ELR (cell line): Measurements from ENCODE around the gene SLC28A3.
A peak's percentile ranks its signal among the peaks of the same experiment; 100 is the strongest.

Experiments
- DNase-seq: peaks from one replicate; pipeline ENCODE4 v3.0.0-alpha.2; 2015; ENCODE audit warnings: low read depth

Gene SLC28A3

DNA sequence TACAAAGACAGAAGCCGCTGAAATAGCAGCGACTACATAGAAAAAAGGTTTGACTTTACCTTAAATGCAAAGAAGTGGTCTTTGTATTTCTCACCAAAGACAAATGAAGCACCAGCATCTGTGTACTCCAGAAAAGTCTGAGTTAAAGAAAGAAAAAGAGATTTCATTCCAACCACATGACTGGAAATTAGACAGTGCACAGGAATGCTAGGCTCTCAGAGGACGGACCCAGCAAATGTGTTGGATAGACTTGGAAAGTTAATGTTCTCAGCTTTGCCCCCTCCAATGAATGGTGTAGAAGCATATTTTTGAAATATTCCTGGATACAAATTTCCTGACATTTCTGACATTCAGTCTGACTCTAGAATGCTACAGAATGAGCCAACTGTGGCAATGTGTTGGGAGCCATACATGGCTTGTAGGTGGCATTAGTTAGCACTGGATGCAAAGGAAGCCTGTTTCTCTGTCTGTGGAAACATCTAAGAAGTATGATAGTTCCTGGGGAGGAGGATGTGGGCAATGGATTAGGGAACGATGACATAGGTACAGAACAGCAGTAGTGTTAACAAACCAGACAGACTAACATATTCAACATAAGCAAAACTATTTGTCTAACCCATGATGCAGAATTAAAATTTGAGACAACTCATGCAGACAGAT is 43.3 kb downstream of the SLC28A3 start:
- DNase-seq, result peak; percentile 84

DNA sequence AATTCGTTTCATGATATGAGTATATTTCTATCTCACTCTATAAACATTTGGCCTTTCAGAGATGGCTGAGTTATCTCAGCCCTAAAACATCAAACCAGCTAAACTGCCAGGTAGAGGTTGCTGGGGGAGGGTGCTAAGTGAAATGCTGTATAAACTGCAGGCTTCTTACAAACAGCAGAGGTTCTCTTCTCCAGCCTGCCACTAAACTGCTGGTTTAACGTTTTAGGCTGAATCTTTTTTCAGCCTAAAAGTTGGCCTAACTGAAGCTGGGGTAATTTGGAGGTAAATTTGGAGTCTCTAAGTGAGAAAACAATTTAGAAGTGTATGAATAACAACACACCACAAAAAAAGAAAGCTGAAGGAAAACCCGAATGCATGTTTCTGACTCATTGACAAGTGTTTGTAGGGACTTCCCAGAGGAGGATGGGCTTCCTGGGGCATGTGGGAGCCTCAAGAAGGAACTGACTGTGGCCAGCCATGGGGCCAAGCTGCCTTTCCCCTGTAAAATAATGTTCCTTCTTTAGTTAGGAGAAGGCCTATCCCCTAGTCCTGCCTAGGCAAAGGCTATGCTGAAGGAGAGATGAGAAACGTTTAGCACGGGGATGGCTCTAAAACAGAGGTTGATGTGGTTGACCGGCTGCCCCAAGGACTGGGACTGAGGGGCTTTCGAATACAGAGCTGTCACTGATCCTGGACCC is 44.3 kb downstream of the SLC28A3 start:
- peak; percentile 88 for DNase-seq

- DNase-seq, result no peak
These were observed 46.2 kb downstream of the SLC28A3 start for GRCh38 chr9:84294241-84294950.

- DNase-seq, result no peak
These were observed 47.4 kb downstream of the SLC28A3 start for GRCh38 chr9:84293001-84293798.

GRCh38 chr9:84285381-84285780 is 55.2 kb downstream of the SLC28A3 start:
- no peak for DNase-seq

- DNase-seq, result no peak
These were observed 56.6 kb downstream of the SLC28A3 start for GRCh38 chr9:84283946-84284345.

DNA sequence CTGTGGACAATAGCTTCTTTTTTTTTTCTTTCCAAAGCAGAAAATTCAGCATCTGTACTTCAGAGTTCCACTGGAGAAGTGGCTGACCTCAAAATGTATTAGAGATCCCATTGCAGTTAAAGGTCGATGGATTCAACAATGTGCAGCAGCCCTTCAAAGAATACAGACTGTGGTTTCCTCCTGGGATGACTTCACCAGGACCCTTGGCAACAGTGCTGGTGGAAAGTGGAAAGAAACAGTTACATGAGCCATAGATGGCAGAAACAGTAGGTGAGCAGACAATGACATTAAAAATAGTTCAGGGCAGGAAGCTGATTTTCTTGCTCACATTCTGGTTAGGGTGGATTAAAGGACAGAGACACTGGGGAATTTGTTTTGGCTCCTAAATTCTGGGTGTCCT is 62.4 kb downstream of the SLC28A3 start:
- peak; percentile 37 for DNase-seq

GRCh38 chr9:84277646-84278045 is 62.9 kb downstream of the SLC28A3 start:
- peak; percentile 45 for DNase-seq

DNA sequence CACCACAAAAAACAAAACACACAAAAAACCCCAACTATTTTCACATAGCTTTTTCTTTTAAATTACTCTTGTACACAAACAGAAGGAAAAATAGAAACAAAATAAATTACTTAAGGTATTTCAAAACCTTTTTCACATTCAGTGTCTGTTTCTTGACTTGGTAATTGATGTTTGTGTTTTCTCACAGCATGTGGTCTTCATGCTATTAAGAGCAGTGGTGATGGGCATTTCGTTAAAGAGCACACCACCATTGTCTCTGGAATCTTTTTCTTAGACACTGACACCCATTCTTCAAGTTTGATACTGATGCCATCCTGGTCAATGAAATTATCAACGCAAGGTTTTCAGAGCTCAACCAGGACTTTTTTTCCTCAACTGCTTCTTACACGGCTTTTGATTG is 63.8 kb downstream of the SLC28A3 start:
- DNase-seq, result no peak

DNA sequence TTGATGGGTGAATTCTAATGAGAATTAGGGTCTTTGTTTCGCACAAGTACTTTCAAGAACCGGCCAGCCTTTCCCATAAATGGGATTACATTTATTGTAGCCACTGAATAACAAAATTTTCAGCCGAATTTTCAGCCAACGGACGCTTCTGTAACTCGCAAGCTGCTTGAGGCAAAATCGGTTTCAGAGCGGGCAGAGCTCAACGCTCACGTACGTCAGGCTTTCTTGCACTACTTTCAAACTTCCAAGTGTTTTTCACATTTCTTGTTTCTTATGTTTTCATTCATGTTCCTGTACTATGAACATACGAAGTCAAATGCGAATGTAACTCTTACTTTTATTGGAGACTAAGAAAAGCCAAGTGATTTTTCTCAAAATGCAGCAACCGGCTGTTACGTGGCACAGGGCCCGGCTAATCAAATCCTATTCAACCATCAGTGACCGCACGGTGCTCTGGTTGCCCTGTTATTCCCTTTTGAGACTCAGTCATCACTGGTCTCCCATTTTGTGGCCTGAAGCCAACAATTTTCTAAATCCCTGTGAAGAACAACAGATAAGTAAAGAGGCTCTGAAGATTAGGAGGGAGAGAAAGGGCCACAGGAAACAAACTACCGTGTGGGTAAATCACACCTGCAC is 68.5 kb downstream of the SLC28A3 start:
- peak; percentile 8 for DNase-seq

- peak; percentile 74 for DNase-seq
These were observed 69.0 kb downstream of the SLC28A3 start for GRCh38 chr9:84271531-84271900.

DNA sequence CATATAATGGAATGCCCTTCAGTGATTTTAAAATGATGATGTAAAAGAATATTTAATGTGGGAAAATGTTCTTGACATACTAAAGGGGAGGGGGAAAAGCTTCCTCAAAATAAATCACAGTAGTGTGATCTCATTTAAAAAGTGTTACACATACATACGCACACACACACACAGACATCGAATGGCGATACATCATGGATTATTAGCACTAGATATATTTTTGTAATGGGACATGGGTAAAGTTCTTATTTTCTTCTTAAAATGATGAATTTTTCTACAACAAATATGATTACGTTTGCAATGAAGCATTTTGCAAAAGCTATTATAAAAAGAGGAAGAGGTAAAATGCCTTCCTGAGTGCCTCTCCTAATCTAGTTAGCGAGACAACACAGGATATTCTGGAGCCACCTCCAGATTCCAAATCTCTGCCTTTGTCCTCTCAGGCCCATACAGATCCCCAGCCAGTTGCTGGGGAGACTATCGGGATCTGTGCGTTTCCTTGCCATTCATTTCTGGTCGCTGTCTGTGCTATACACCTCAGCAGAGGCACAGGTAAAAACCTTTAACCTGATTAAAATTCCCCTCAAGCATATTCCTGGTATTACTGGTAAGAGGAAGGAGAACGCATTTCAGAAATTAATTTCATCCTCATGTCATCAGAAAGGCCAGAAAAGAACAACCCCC is 69.6 kb downstream of the SLC28A3 start:
- DNase-seq, result no peak

DNA sequence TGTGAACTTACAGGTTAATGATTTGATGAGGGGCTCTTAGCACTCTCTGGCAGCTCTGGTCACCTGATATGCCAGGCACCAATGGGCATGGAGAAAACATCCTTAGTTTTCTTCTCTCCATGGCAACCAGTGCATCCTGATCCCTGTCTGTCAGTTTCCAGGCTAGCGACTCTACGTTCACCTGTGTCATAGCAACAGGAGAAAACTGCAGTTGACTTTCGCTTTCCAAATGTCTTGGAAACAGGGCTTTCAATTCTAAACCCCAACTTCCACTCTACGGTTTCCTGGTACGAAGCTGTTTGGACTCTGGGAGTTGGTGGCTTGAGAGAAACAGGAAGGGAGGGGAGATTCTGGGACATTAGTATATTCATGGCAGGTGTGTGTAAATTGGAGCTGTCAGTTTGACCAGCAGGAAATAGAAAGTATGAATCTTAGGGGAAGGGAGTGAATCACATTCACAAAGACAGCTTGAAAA is 74.4 kb downstream of the SLC28A3 start:
- DNase-seq, result no peak

DNA sequence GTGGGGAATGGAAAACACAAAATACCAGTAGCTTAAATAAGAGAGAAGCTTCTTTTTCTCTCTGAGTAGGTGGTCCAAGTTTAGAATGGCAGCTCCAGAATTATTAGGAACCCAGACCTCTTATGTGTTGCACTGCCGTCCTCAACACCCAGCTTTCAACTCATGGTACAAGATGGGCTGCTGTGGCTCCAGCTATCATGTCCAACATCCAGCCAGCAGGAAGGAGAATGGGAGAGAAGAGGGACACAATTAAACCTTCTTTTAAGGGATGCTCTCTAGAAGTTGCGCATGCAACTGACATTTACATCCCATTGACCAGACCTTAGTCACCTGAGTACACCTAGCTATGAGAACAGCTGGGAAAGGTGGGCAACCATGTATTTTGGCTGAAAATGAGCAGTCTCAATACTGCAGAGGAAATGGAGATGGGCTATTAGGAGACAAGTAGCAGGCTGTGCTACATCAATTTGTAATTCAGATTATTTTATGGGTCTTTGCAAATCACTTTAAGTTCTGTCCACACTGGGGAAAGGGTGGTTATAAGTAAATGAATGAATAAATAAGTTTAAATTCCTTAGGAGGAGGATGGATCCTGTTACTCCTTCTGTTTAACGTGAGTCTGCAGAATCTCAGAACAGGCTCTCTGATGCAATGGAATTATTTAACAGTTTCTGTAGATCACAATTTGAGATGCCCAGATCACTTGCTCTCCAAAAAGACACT is 76.1 kb downstream of the SLC28A3 start:
- DNase-seq, result no peak

DNA sequence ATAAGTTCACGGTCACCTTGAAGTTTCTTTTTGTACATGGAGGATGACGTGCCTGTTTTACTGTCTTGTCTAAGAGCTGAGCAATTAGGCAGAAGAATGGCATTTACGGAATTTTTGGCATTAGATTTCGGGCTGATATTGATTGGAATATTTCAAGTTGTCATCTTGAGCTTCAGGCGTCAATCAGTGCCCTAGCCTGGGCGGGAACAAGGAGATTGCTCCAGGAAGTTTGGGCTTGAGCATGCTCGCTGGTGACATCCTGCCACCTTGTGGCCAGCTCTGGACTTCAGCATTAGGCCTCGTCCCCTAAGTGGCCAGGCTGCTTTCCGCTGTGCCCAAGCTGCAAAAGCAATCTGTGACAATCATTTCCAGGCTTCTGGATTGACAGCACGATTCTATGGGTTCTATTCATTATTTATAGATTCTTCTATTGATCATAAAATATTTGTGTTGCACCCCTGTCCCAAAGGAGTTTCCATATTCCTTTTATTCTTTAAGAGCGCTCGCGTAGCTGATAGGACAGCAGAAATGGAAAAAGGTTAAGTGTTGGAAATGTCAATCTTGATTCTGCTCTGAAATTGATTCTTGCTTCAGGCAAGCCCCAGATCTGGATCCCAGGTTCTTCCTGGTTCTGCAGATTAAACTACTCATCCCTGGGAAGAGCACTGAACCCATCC is 79.3 kb downstream of the SLC28A3 start:
- peak; percentile 81 for DNase-seq

- DNase-seq, result no peak
These were observed 82.2 kb downstream of the SLC28A3 start for GRCh38 chr9:84258371-84258770.

DNA sequence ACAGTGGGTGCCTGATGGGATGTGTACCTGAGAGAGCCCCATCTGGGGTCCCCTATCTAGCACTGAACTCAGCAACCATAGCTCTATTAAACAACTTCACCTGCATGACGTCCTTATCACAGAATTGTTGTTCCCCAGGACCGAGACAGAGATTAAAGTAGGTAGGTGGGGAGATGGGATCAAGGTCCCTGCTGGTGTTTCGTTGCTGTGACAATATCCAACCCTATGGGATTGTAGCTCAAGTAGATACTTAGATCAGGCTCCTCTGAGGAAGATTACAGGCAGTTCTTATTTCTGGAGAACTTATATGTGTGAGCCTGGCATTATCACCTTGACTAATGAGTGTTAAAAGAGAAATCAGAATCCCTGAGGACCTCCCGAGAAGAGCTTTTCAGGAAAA is 84.9 kb downstream of the SLC28A3 start:
- no peak for DNase-seq

DNA sequence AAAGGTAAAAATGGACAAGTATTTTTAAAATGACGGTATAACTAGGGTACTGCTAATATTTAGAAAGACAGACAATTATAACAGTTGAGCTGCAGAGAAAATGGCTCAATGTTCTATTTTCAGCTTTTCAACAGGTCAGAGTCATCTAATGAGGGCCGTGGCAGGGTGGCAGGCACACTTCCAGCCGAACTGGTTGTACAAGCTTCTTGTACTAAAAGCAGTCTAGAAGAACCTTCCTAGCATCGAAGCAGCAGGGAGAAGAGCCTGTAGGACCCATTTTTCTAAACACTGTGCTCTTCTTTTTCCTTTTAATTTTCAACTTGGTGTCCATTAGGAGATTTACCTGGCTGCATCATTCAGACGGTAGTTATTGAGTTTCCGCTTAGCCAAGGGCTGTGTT is 85.6 kb downstream of the SLC28A3 start:
- no peak for DNase-seq

- no peak for DNase-seq
These were observed 88.6 kb downstream of the SLC28A3 start for GRCh38 chr9:84251921-84252320.

DNA sequence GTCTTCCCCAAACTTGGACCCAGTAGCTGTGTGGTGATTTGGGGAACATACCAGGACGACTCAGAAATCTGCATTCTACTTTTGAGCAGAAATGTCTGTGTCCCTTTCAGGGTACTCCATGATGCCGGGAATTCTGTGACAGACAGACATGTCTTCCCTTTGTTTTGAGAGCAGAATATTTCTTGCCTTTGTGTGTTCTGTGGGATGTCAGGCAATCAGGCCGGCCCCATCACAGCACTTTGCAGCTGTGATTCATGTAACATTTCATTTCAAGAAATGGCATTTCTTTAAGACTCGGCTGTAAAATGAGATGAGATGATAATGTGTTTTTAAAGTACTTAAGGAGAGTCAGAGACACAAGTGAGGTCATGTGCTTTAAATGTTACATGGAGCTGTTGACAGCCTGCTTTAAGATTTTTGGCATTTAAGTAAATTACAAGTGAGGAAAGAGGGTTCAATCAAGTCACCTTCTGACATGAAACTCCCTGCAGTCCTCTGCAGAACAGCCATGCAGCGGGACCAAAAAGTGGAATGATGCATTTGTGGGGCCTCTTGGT is 98.7 kb downstream of the SLC28A3 start:
- no peak for DNase-seq
